PC-3 (cell line): ENCODE data around the gene LIPG. TPM values are rescaled to one million over a fixed set of nuclear protein-coding genes. Genes with fewer than 3 reads are reported as not detected.

Experiments used
- ATAC-seq: fragments of 200-7000 bp; cut with Tn5 transposase; 2 replicates; pipeline ENCODE4 v1.9.1; 2020; ENCODE audit warnings: mild to moderate bottlenecking, moderate library complexity
- BruUV-seq: library from RNA; stranded (reverse); fragments of 400-500 nt; replicated peaks from 2 replicates; lab custom pipeline; 2021; lab: Mats Ljungman, UMichigan
- CTCF ChIA-PET: fragments of 300-600 bp; sonication (Branson Sonifier 250); formaldehyde crosslinking; loops from one replicate; lab custom pipeline; 2022; ENCODE audit warnings: antibody characterized with exemption; lab: Charles Lee
- POLR2A ChIA-PET: fragments of 300-600 bp; sonication (Branson Sonifier 250); formaldehyde crosslinking; loops from one replicate; lab custom pipeline; 2022; ENCODE audit warnings: antibody characterized with exemption; ENCODE audit not compliant: unreplicated experiment; lab: Charles Lee
- DNase-seq: peaks from one replicate; pipeline ENCODE4 v3.0.0-alpha.2; 2015
- H2AFZ ChIP-seq: fragments of 300-600 bp; sonication (generic); 2 replicates; pipeline ENCODE4 v1.6.0; 2016; ENCODE audit warnings: antibody characterized with exemption, low read length
- H3F3A ChIP-seq: fragments of 300-600 bp; sonication (generic); one replicate; pipeline ENCODE4 v1.6.0; 2017; ENCODE audit warnings: antibody characterized with exemption, low read length, control low read depth, mild to moderate bottlenecking; ENCODE audit not compliant: unreplicated experiment
- H3K27ac ChIP-seq: fragments of 300-600 bp; sonication (generic); 2 replicates; pipeline ENCODE4 v1.5.1; 2016; ENCODE audit warnings: mild to moderate bottlenecking, low read length
- H3K27me3 ChIP-seq: fragments of 300-600 bp; sonication (generic); 2 replicates; pipeline ENCODE4 v1.6.1; 2016; ENCODE audit warnings: low read length, mixed read lengths
- H3K36me3 ChIP-seq: fragments of 300-600 bp; sonication (generic); 2 replicates; pipeline ENCODE4 v1.6.1; 2016; ENCODE audit warnings: low read depth, mixed run types, low read length, mixed read lengths
- H3K4me1 ChIP-seq: fragments of 300-600 bp; sonication (generic); 2 replicates; pipeline ENCODE4 v1.5.1; 2016; ENCODE audit warnings: low read length; ENCODE audit not compliant: insufficient read depth
- H3K4me2 ChIP-seq: fragments of 300-600 bp; sonication (generic); 2 replicates; pipeline ENCODE4 v1.6.0; 2016; ENCODE audit warnings: low read length
- H3K4me3 ChIP-seq: fragments of 300-600 bp; sonication (generic); 2 replicates; pipeline ENCODE4 v1.5.1; 2016; ENCODE audit warnings: mild to moderate bottlenecking, low read length, mixed read lengths
- H3K79me2 ChIP-seq: fragments of 300-600 bp; sonication (generic); 2 replicates; pipeline ENCODE4 v1.6.1; 2017; ENCODE audit warnings: low read length, mixed read lengths
- H3K9ac ChIP-seq: fragments of 300-600 bp; sonication (generic); 2 replicates; pipeline ENCODE4 v1.6.0; 2016; ENCODE audit warnings: mild to moderate bottlenecking, low read length
- H3K9me2 ChIP-seq: fragments of 300-600 bp; sonication (generic); replicated peaks from 2 replicates; pipeline ENCODE4 v1.6.1; 2016; ENCODE audit warnings: mixed run types, low read length, mixed read lengths
- H3K9me3 ChIP-seq: fragments of 300-600 bp; sonication (generic); 2 replicates; pipeline ENCODE4 v1.6.1; 2016; ENCODE audit warnings: low read length, mixed read lengths
- H4K20me1 ChIP-seq: fragments of 300-600 bp; sonication (generic); 2 replicates; pipeline ENCODE4 v1.6.1; 2016; ENCODE audit warnings: low read length, mixed read lengths
- CTCF ChIP-seq: fragments of 300-600 bp; sonication (generic); conservative IDR thresholded peaks from 2 replicates; pipeline ENCODE4 v1.5.1; 2017; ENCODE audit warnings: antibody characterized with exemption, low read depth, mild to moderate bottlenecking, low read length
- EZH2 ChIP-seq: fragments of 300-600 bp; sonication (generic); IDR thresholded peaks from one replicate; pipeline ENCODE4 v1.6.1; 2017; ENCODE audit warnings: antibody characterized with exemption, mild to moderate bottlenecking, low read length; ENCODE audit not compliant: unreplicated experiment
- EZH2phosphoT487 ChIP-seq: fragments of 300-600 bp; sonication (generic); IDR thresholded peaks from 2 replicates; pipeline ENCODE4 v1.6.1; 2018; ENCODE audit warnings: mild to moderate bottlenecking, antibody characterized with exemption, low read length, borderline replicate concordance
- intact Hi-C: fragments of 100-400 bp; cut with micrococcal nuclease; formaldehyde crosslinking; loops from 2 replicates; pipeline ENCODE4 v1.9.0; 2023
- total RNA-seq: library from RNA; depleted of rRNA; stranded (reverse); fragments of >200 nt; gene quantifications from 2 replicates; pipeline ENCODE4 v1.2.3, GENCODE V29; 2014

The LIPG gene
- total RNA-seq, 1 experiment from 2014 or later: 14.8 TPM

GRCh38 chr18:49631146-49631866 is 69.4 kb downstream of the LIPG start:
- intact Hi-C loops: no loop called here
- Histone ChIP-seq H4K20me1 (no peaks in the 10 kb centered on the region), H3K9me3 (no peaks in the 10 kb centered on the region), H3K36me3 (no peaks in the 10 kb centered on the region), H3K27me3 (no peaks in the 10 kb centered on the region), H3K9me2 (no peaks in the 10 kb centered on the region), H3F3A (no peaks in the 10 kb centered on the region), H3K9ac (no peak overlapping the region), H3K4me3 (no peak overlapping the region), H3K27ac (no peak overlapping the region), H3K79me2 (no peaks in the 10 kb centered on the region), H3K4me1 (peaks cover 7% of the 10 kb centered on the region; the same call in 1 of the 2 replicates), H3K4me2 (no peak overlapping the region), H2AFZ (no peak overlapping the region)
- no TSS peak for BruUV-seq
- no peak for TF ChIP-seq CTCF
- no peak for TF ChIP-seq EZH2
- no peak for TF ChIP-seq EZH2phosphoT487
- no peak for DNase-seq
- CTCF ChIA-PET: no interaction called here
- POLR2A ChIA-PET: no interaction called here
- no peak for ATAC-seq

- Histone ChIP-seq H4K20me1 (no peaks in the 10 kb centered on the region), H3K4me1 (peaks cover 7% of the 10 kb centered on the region; the same call in 1 of the 2 replicates), H3K27me3 (no peaks in the 10 kb centered on the region), H3K4me3 (no peak overlapping the region), H3K4me2 (no peak overlapping the region), H3K9me2 (no peaks in the 10 kb centered on the region), H2AFZ (no peak overlapping the region), H3K79me2 (no peaks in the 10 kb centered on the region), H3F3A (no peaks in the 10 kb centered on the region), H3K36me3 (no peaks in the 10 kb centered on the region), H3K9me3 (no peaks in the 10 kb centered on the region), H3K27ac (no peak overlapping the region), H3K9ac (no peak overlapping the region)
- no peak for DNase-seq
- intact Hi-C loops: no loop called here
- CTCF ChIA-PET: no interaction called here
- no TSS peak for BruUV-seq
- no peak for ATAC-seq
- POLR2A ChIA-PET: no interaction called here
- no peak for TF ChIP-seq EZH2
- no peak for TF ChIP-seq EZH2phosphoT487
- no peak for TF ChIP-seq CTCF
Measured at GRCh38 chr18:49632588-49632987, 70.7 kb downstream of the LIPG start.

- no peaks in the 10 kb centered on the region for H4K20me1 ChIP-seq
- H2AFZ ChIP-seq: no peak overlapping the region
- H3F3A ChIP-seq: no peaks in the 10 kb centered on the region
- intact Hi-C loops: no loop called here
- H3K9me2 ChIP-seq: no peaks in the 10 kb centered on the region
- no peaks in the 10 kb centered on the region for H3K79me2 ChIP-seq
- H3K36me3 ChIP-seq: no peaks in the 10 kb centered on the region
- H3K4me3 ChIP-seq: no peak overlapping the region
- POLR2A ChIA-PET: no interaction called here
- no peak for ATAC-seq
- H3K9ac ChIP-seq: no peak overlapping the region
- H3K9me3 ChIP-seq: no peaks in the 10 kb centered on the region
- TF ChIP-seq CTCF (no peak), EZH2 (no peak), EZH2phosphoT487 (no peak)
- H3K4me2 ChIP-seq: no peak overlapping the region
- H3K4me1 ChIP-seq: no peaks in the 10 kb centered on the region
- DNase-seq: no peak
- CTCF ChIA-PET: no interaction called here
- H3K27ac ChIP-seq: no peak overlapping the region
- no TSS peak for BruUV-seq
- H3K27me3 ChIP-seq: no peaks in the 10 kb centered on the region
Measured at GRCh38 chr18:49638209-49638785, 76.4 kb downstream of the LIPG start.
